ENCODE measurements around the gene TTLL11. TPM values are rescaled to one million over a fixed set of nuclear protein-coding genes. Genes with fewer than 3 reads are reported as not detected.

The TTLL11 gene
- total RNA-seq, 1 experiment from 2014 or later: 1.5 TPM

DNA sequence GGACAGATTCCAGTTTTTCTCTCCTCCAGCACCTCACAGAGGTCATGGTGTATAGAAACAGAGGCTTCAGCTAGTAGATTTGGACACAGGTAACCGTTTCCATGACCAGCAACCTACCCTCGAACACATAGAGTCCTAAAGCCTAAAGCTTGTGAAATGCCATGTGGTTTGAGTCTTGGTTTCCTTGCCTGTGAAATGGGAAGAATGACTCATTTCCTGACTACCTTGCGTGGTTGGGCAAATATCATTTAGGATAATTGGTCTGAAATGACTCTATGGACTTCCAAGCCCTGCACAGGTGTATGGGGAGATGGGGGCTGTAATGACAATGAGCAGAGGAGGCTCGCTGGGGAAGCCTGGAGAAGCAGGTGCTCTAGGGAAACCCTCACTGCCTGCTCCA lies 134.6 kb downstream of the TTLL11 start:
- WGBS (ENCODE audit: extremely low coverage, insufficient read length, low lambda C conversion rate): no CpG with 5 or more reads among the region's 4 CpGs
- H3K4ac ChIP-seq (ENCODE audit: low read depth, low read length): no peak overlapping the region
- TF ChIP-seq, protein P1, sequence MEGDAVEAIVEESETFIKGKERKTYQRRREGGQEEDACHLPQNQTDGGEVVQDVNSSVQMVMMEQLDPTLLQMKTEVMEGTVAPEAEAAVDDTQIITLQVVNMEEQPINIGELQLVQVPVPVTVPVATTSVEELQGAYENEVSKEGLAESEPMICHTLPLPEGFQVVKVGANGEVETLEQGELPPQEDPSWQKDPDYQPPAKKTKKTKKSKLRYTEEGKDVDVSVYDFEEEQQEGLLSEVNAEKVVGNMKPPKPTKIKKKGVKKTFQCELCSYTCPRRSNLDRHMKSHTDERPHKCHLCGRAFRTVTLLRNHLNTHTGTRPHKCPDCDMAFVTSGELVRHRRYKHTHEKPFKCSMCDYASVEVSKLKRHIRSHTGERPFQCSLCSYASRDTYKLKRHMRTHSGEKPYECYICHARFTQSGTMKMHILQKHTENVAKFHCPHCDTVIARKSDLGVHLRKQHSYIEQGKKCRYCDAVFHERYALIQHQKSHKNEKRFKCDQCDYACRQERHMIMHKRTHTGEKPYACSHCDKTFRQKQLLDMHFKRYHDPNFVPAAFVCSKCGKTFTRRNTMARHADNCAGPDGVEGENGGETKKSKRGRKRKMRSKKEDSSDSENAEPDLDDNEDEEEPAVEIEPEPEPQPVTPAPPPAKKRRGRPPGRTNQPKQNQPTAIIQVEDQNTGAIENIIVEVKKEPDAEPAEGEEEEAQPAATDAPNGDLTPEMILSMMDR (conservative IDR thresholded peaks at IDR 0.05): no peak

More for the DNA sequence above, 134.6 kb downstream of the TTLL11 start:
- Histone ChIP-seq H2BK5ac (ENCODE audit: insufficient read length, low read length) (no peak overlapping the region), H3K18ac (ENCODE audit: insufficient read length, low read depth, low read length) (no peak overlapping the region), H2BK15ac (ENCODE audit: low read depth, low read length) (no peak overlapping the region), H3K23me2 (ENCODE audit: insufficient read length, low read depth, low read length, poor library complexity, severe bottlenecking) (no peaks in the 10 kb centered on the region), H4K8ac (replicated peaks; ENCODE audit: insufficient read length, low read depth, low read length) (no peak overlapping the region), H3K9ac (ENCODE audit: extremely low read depth, insufficient read length, low read length) (no peak overlapping the region), H4K20me1 (ENCODE audit: control insufficient read depth, insufficient read depth, insufficient read length) (no peaks in the 10 kb centered on the region), H3K56ac (ENCODE audit: insufficient read length, low read depth, low read length) (no peak overlapping the region), H3K79me2 (ENCODE audit: insufficient read depth, low read length) (no peaks in the 10 kb centered on the region), H2AFZ (ENCODE audit: low read length) (no peak overlapping the region), H3K79me1 (ENCODE audit: insufficient read depth, low read depth, low read length, poor library complexity, severe bottlenecking) (no peaks in the 10 kb centered on the region), H3T11ph (ENCODE audit: low read length) (no peak overlapping the region), H3K27me3 (ENCODE audit: insufficient read depth, low read length) (no peaks in the 10 kb centered on the region), H3K27ac (ENCODE audit: insufficient read length, low read depth, low read length) (no peak overlapping the region), H3K4me1 (ENCODE audit: insufficient read depth, low read length) (no peaks in the 10 kb centered on the region), H4K91ac (ENCODE audit: insufficient read length, low read depth, low read length) (no peak overlapping the region), H2BK12ac (ENCODE audit: insufficient read length, low read depth, low read length) (no peak overlapping the region), H3K9me3 (ENCODE audit: control insufficient read depth, low read depth, low read length) (no peaks in the 10 kb centered on the region), H2AK5ac (ENCODE audit: insufficient read length, low read length) (no peak overlapping the region), H2BK120ac (ENCODE audit: low read depth, low read length, poor library complexity, severe bottlenecking) (no peak overlapping the region), H2BK20ac (ENCODE audit: low read depth, low read length, poor library complexity, severe bottlenecking) (no peak overlapping the region), H3K14ac (ENCODE audit: insufficient read depth, low read length) (no peak overlapping the region), H3K23ac (ENCODE audit: insufficient read length, low read depth, low read length) (no peak overlapping the region), H3K4me2 (ENCODE audit: insufficient read depth, insufficient read length, low read length) (no peak overlapping the region), H4K5ac (ENCODE audit: insufficient read length, low read depth, low read length) (no peak overlapping the region)
- Mint-ChIP-seq H3K27me3 (ENCODE audit: low read depth) (peaks cover 15% of the 10 kb centered on the region), H3K9me3 (no peaks in the 10 kb centered on the region), H3K4me3 (no peak overlapping the region), H3K4me1 (peaks cover 4 to 8% of the 10 kb centered on the region in 2 experiments), H3K36me3 (ENCODE audit: insufficient read depth in 1 of 3, low read depth in 3 of 3) (no peaks in the 10 kb centered on the region), H3K27ac (no peak overlapping the region)
- no peak for DNase-seq

Data from H9 (cell line).